ENCODE data around the gene AKAP13. TPM values are rescaled to one million over a fixed set of nuclear protein-coding genes. Genes with fewer than 3 reads are reported as not detected.
"Not testable (repeated sequence)": the region's sequence is repeated elsewhere in the genome, so short reads cannot be mapped to it uniquely, and the experiment has no call there.

AKAP13 gene
- total RNA-seq, 1 donor from 2014 or later, result 450 TPM

GRCh38 chr15:85583442-85583841, 203.0 kb downstream of the AKAP13 start:
- Histone ChIP-seq H3K36me3 (peaks cover 42% of the 10 kb centered on the region), H3K4me3 (peak overlapping the region; percentile 56), H3K27ac (peak overlapping the region; percentile 91), H3K27me3 (no peaks in the 10 kb centered on the region), H3K4me1 (peaks cover 85% of the 10 kb centered on the region), H3K9me3 (no peaks in the 10 kb centered on the region)
- intact Hi-C loops (cut with DNase I), result no loop called here
- no peak for DNase-seq
- ATAC-seq, result no peak
- TF ChIP-seq CTCF (IDR thresholded peaks at IDR 0.05), result no peak

- Histone ChIP-seq H3K4me1 (peaks cover 85% of the 10 kb centered on the region), H3K4me3 (peak overlapping the region; percentile 56), H3K36me3 (peaks cover 47% of the 10 kb centered on the region), H3K9me3 (no peaks in the 10 kb centered on the region), H3K27ac (peak overlapping the region; percentile 91), H3K27me3 (no peaks in the 10 kb centered on the region)
- DNase-seq (peak; percentile 70), ATAC-seq (peak; percentile 47)
- no peak for TF ChIP-seq CTCF (IDR thresholded peaks at IDR 0.05)
- intact Hi-C loops (cut with DNase I), result no loop called here
Observed at GRCh38 chr15:85583923-85584390, 203.6 kb downstream of the AKAP13 start.

- peaks cover 85% of the 10 kb centered on the region for H3K4me1 ChIP-seq
- H3K9me3 ChIP-seq, result no peaks in the 10 kb centered on the region
- intact Hi-C loops (cut with DNase I), result no loop called here
- peak overlapping the region; percentile 91 for H3K27ac ChIP-seq
- ATAC-seq (no peak), DNase-seq (no peak)
- TF ChIP-seq CTCF (IDR thresholded peaks at IDR 0.05), result no peak
- H3K36me3 ChIP-seq, result peaks cover 50% of the 10 kb centered on the region
- no peaks in the 10 kb centered on the region for H3K27me3 ChIP-seq
- peak overlapping the region; percentile 56 for H3K4me3 ChIP-seq
Observed at GRCh38 chr15:85584872-85585271, 204.5 kb downstream of the AKAP13 start.

GRCh38 chr15:85586196-85586595, 205.8 kb downstream of the AKAP13 start:
- DNase-seq; H3K27me3 ChIP-seq; ATAC-seq; intact Hi-C loops (cut with DNase I); H3K9me3 ChIP-seq; H3K4me3 ChIP-seq; H3K27ac ChIP-seq: not testable (repeated sequence)
- H3K36me3 ChIP-seq, result peaks cover 46% of the 10 kb centered on the region
- H3K4me1 ChIP-seq, result peaks cover 83% of the 10 kb centered on the region

- H3K27me3 ChIP-seq, result no peaks in the 10 kb centered on the region
- no peak overlapping the region for H3K4me3 ChIP-seq
- peaks cover 81% of the 10 kb centered on the region for H3K4me1 ChIP-seq
- H3K27ac ChIP-seq, result peak overlapping the region; percentile 77
- ATAC-seq, result peak; percentile 91
- TF ChIP-seq CTCF (IDR thresholded peaks at IDR 0.05), result no peak
- intact Hi-C loops (cut with DNase I), result no loop called here
- H3K36me3 ChIP-seq, result peaks cover 43% of the 10 kb centered on the region
- peak; percentile 68 for DNase-seq
- no peaks in the 10 kb centered on the region for H3K9me3 ChIP-seq
Observed at GRCh38 chr15:85587707-85588411, 207.5 kb downstream of the AKAP13 start.

GRCh38 chr15:85588677-85589076, 208.3 kb downstream of the AKAP13 start:
- Histone ChIP-seq H3K27me3 (no peaks in the 10 kb centered on the region), H3K4me1 (peaks cover 72% of the 10 kb centered on the region), H3K4me3 (no peak overlapping the region), H3K9me3 (no peaks in the 10 kb centered on the region), H3K36me3 (peaks cover 39% of the 10 kb centered on the region), H3K27ac (peak overlapping the region; percentile 77)
- no peak for TF ChIP-seq CTCF (IDR thresholded peaks at IDR 0.05)
- no peak for DNase-seq
- ATAC-seq, result no peak
- intact Hi-C loops (cut with DNase I), result no loop called here
